Spleen (tissue), 7 donors: ENCODE results near the gene RETREG2.

ENCODE experiments used
- CTCF ChIP-seq, 11 experiments: fragments of 200-600 bp in 7 of 11; fragments of 450-650 bp in 4 of 11; sonication (generic) in 4 of 11; IDR thresholded peaks in 8 of 11; conservative IDR thresholded peaks in 3 of 11; 1 replicate in 7 of 11; 2 replicates in 4 of 11; pipeline versions ENCODE4 v1.4.0 to v1.8.0; 2016 to 2021; ENCODE audit warnings: antibody characterized with exemption in 11 of 11, inconsistent platforms in 4 of 11, mild to moderate bottlenecking in 1 of 11
- POLR2AphosphoS5 ChIP-seq, 3 donors: sonication (generic); formaldehyde crosslinking; IDR thresholded peaks; one replicate each; pipeline ENCODE4 v1.5.1; 2017; ENCODE audit warnings: antibody characterized with exemption in 3 of 3
- donor health status: DM: no; HTN: no; CAD: no; lungs with moderate emphysema.
- donor health status: DM: no; HTN: no; CAD: no.
- donor health status: DM: no; HTN: no; CAD: no.

- no peak for TF ChIP-seq CTCF (IDR thresholded peaks at IDR 0.05 in 8 of 11, conservative IDR thresholded peaks at IDR 0.05 in 3 of 11)
- TF ChIP-seq POLR2AphosphoS5 (IDR thresholded peaks at IDR 0.05) = no peak
These were observed 36.1 kb downstream of the RETREG2 start for GRCh38 chr2:219214141-219214540.
